Activated T-cell treated with anti-CD3 and anti-CD28 coated beads, Interleukin-2, amount 50 U/mL, for 48 hours (primary cell): ENCODE data around the gene SORCS3.

Source experiments
- DNase-seq, 2 experiments: peaks; one replicate each; pipeline ENCODE4 v3.0.0-alpha.2; 2020

SORCS3 gene

GRCh38 chr10:105280895-105281294, 639.8 kb downstream of the SORCS3 start:
- DNase-seq = no peak

GRCh38 chr10:105284476-105285215, 643.6 kb downstream of the SORCS3 start:
- DNase-seq = no peak

DNA sequence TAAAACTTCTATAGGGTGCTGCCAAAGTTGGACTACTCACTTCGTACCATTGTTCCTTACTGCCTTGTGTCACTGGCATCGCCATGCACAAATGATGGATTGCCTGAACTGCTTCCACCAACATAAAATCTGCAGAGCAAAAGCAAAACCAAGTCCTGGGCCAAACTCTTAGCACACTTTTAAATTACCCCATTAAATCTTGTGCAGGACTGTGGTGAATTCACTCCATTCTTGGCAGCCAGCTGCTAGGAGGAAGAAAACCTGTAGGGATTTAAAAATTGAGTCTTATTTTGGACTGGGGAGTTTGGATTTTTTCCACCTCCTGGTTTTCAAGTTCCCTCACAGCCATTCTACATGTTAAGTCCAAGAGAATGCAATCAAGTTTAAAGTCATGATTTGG, 646.9 kb downstream of the SORCS3 start:
- DNase-seq = no peak

GRCh38 chr10:105288613-105289012, 647.5 kb downstream of the SORCS3 start:
- DNase-seq = no peak

- no peak for DNase-seq
Measured at GRCh38 chr10:105291571-105291970, 650.5 kb downstream of the SORCS3 start.

- DNase-seq = no peak
Measured at GRCh38 chr10:105292236-105292635, 651.1 kb downstream of the SORCS3 start.
